Measurements from ENCODE around the gene INAFM2. TPM values are rescaled to one million over a fixed set of nuclear protein-coding genes. Genes with fewer than 3 reads are reported as not detected.

Gene INAFM2
- polyA plus RNA-seq, 1 donor from 2014 or later, result 14.8 TPM

- TF ChIP-seq POLR2AphosphoS5 (IDR thresholded peaks at IDR 0.05) (no peak), MXI1 (conservative IDR thresholded peaks at IDR 0.05; ENCODE audit: poor library complexity, severe bottlenecking) (no peak), SMC3 (conservative IDR thresholded peaks at IDR 0.05; ENCODE audit: poor library complexity) (no peak), EP300 (conservative IDR thresholded peaks at IDR 0.05; ENCODE audit: poor library complexity, severe bottlenecking) (no peak), RAD21 (conservative IDR thresholded peaks at IDR 0.05) (no peak), CTCF (IDR thresholded peaks at IDR 0.05; ENCODE audit: poor library complexity, severe bottlenecking) (no peak), REST (IDR thresholded peaks at IDR 0.05; ENCODE audit: borderline replicate concordance) (no peak), EZH2 (IDR thresholded peaks at IDR 0.05; ENCODE audit: borderline replicate concordance, insufficient read depth, low read length, poor library complexity, severe bottlenecking) (no peak), TAF1 (IDR thresholded peaks at IDR 0.05; ENCODE audit: low read depth) (no peak)
- Histone ChIP-seq H3K36me3 (ENCODE audit: insufficient read depth, low read length) (no peaks in the 10 kb centered on the region), H3K27me3 (ENCODE audit: insufficient read depth, low read depth, low read length) (peaks cover 56% of the 10 kb centered on the region), H3K4me2 (ENCODE audit: low read length) (no peak overlapping the region), H2AFZ (ENCODE audit: low read depth, low read length) (no peak overlapping the region), H3K27ac (ENCODE audit: low read length) (no peak overlapping the region), H3K4me3 (ENCODE audit: low read length) (peak overlapping the region; percentile 63), H3K79me2 (replicated peaks; ENCODE audit: insufficient read depth, low read length) (no peaks in the 10 kb centered on the region), H3F3A (ENCODE audit: insufficient read depth, low read length, poor library complexity, severe bottlenecking) (no peaks in the 10 kb centered on the region), H4K20me1 (ENCODE audit: insufficient read depth) (no peaks in the 10 kb centered on the region), H3K9ac (ENCODE audit: low read length) (no peak overlapping the region), H3K9me3 (ENCODE audit: low read length) (no peaks in the 10 kb centered on the region), H3K9me2 (ENCODE audit: insufficient read depth, low read length) (no peaks in the 10 kb centered on the region)
Measured at GRCh38 chr15:40283615-40284300, 39.7 kb upstream of the INAFM2 start.

GRCh38 chr15:40285151-40285550, 38.3 kb upstream of the INAFM2 start:
- no peaks in the 10 kb centered on the region for H3K79me2 ChIP-seq (replicated peaks; ENCODE audit: insufficient read depth, low read length)
- H3K4me3 ChIP-seq (ENCODE audit: low read length), result no peak overlapping the region
- H3K36me3 ChIP-seq (ENCODE audit: insufficient read depth, low read length), result no peaks in the 10 kb centered on the region
- no peak for TF ChIP-seq CTCF (IDR thresholded peaks at IDR 0.05; ENCODE audit: poor library complexity, severe bottlenecking)
- no peak for TF ChIP-seq SMC3 (conservative IDR thresholded peaks at IDR 0.05; ENCODE audit: poor library complexity)
- no peak for TF ChIP-seq MXI1 (conservative IDR thresholded peaks at IDR 0.05; ENCODE audit: poor library complexity, severe bottlenecking)
- no peak for TF ChIP-seq REST (IDR thresholded peaks at IDR 0.05; ENCODE audit: borderline replicate concordance)
- no peak for TF ChIP-seq TAF1 (IDR thresholded peaks at IDR 0.05; ENCODE audit: low read depth)
- TF ChIP-seq POLR2AphosphoS5 (IDR thresholded peaks at IDR 0.05), result no peak
- no peak for TF ChIP-seq EZH2 (IDR thresholded peaks at IDR 0.05; ENCODE audit: borderline replicate concordance, insufficient read depth, low read length, poor library complexity, severe bottlenecking)
- TF ChIP-seq RAD21 (conservative IDR thresholded peaks at IDR 0.05), result no peak
- TF ChIP-seq EP300 (conservative IDR thresholded peaks at IDR 0.05; ENCODE audit: poor library complexity, severe bottlenecking), result no peak
- peaks cover 42% of the 10 kb centered on the region for H3K27me3 ChIP-seq (ENCODE audit: insufficient read depth, low read depth, low read length)
- peak overlapping the region; percentile 26 for H3K9ac ChIP-seq (ENCODE audit: low read length)
- no peak overlapping the region for H3K27ac ChIP-seq (ENCODE audit: low read length)
- no peak overlapping the region for H3K4me2 ChIP-seq (ENCODE audit: low read length)
- H3F3A ChIP-seq (ENCODE audit: insufficient read depth, low read length, poor library complexity, severe bottlenecking), result no peaks in the 10 kb centered on the region
- H2AFZ ChIP-seq (ENCODE audit: low read depth, low read length), result no peak overlapping the region
- H3K9me3 ChIP-seq (ENCODE audit: low read length), result no peaks in the 10 kb centered on the region
- no peaks in the 10 kb centered on the region for H3K9me2 ChIP-seq (ENCODE audit: insufficient read depth, low read length)
- H4K20me1 ChIP-seq (ENCODE audit: insufficient read depth), result no peaks in the 10 kb centered on the region
